ENCODE data around the gene MPL. TPM values are rescaled to one million over a fixed set of nuclear protein-coding genes. Genes with fewer than 3 reads are reported as not detected.
A peak's percentile ranks its signal among the peaks of the same experiment; 100 is the strongest.

Gene MPL
- total and polyA plus RNA-seq, 2 of the 13 experiments (the other 11 are each of a cell fraction or from before 2014, with no cell fraction given): not detected

DNA sequence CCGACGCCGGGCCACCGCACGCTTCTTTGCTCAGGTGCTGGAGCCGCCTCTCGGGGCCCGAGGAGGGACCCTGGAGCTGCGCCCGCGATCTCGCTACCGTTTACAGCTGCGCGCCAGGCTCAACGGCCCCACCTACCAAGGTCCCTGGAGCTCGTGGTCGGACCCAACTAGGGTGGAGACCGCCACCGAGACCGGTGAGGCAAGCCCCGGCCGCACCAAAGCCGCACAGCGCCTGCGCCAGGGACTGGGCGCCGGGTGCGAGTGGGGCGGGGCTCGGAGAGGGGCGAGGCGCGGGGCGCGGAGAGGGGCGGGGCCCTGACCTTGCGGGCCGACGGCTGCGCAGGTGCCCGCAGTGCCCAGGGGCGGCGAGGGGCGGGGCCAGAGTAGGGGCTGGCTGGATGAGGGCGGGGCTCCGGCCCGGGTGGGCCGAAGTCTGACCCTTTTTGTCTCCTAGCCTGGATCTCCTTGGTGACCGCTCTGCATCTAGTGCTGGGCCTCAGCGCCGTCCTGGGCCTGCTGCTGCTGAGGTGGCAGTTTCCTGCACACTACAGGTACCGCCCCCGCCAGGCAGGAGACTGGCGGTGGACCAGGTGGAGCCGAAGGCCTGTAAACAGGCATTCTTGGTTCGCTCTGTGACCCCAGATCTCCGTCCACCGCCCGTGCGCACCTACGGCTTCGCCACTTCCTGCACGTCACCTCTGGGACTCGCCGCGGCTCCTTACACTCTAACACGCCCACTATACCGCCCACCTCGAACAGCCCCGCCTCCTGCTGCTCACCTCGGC lies 11.4 kb downstream of the MPL start (continued):
- TF ChIP-seq RORA (CRISPR knock-in tag; IDR thresholded peaks at IDR 0.05) (no peak), ZSCAN30 (CRISPR knock-in tag; IDR thresholded peaks at IDR 0.05) (0 out of 2 replicates have a peak, but pooled peaks have one; percentile 47), IRX3 (CRISPR knock-in tag; IDR thresholded peaks at IDR 0.05; ENCODE audit: borderline replicate concordance, low read depth) (no peak), RBAK (CRISPR knock-in tag; IDR thresholded peaks at IDR 0.05) (no peak), MED1 (CRISPR knock-in tag; IDR thresholded peaks at IDR 0.05) (peak; percentile 21; the same call in 1 of the 2 replicates), ZIK1 (CRISPR knock-in tag; IDR thresholded peaks at IDR 0.05; ENCODE audit: borderline replicate concordance, low read depth) (0 out of 2 replicates have a peak, but pooled peaks have one; percentile 43), ZNF180 (CRISPR knock-in tag; IDR thresholded peaks at IDR 0.05; ENCODE audit: borderline replicate concordance, low read depth) (no peak), GTF2F1 (IDR thresholded peaks at IDR 0.05; ENCODE audit: low read length) (no peak), PLRG1 (conservative IDR thresholded peaks at IDR 0.05) (no peak), CCDC6 (CRISPR knock-in tag; IDR thresholded peaks at IDR 0.05) (no peak), ZNF782 (CRISPR knock-in tag; IDR thresholded peaks at IDR 0.05; ENCODE audit: borderline replicate concordance) (no peak; the same call in 1 of the 2 replicates), ZNF292 (CRISPR knock-in tag; IDR thresholded peaks at IDR 0.05; ENCODE audit: borderline replicate concordance, low read depth) (no peak), TARDBP (CRISPR knock-in tag; IDR thresholded peaks at IDR 0.05) (peak; percentile 48; the same call in 1 of the 2 replicates), ZNF530 (CRISPR knock-in tag; IDR thresholded peaks at IDR 0.05; ENCODE audit: low read depth) (no peak), IKZF1 (IDR thresholded peaks at IDR 0.05) (no peak), ZNF121 (CRISPR knock-in tag; IDR thresholded peaks at IDR 0.05) (peak; percentile 97), LRRFIP1 (CRISPR knock-in tag; conservative IDR thresholded peaks at IDR 0.05) (no peak)
- TF ChIP-seq, protein P1, sequence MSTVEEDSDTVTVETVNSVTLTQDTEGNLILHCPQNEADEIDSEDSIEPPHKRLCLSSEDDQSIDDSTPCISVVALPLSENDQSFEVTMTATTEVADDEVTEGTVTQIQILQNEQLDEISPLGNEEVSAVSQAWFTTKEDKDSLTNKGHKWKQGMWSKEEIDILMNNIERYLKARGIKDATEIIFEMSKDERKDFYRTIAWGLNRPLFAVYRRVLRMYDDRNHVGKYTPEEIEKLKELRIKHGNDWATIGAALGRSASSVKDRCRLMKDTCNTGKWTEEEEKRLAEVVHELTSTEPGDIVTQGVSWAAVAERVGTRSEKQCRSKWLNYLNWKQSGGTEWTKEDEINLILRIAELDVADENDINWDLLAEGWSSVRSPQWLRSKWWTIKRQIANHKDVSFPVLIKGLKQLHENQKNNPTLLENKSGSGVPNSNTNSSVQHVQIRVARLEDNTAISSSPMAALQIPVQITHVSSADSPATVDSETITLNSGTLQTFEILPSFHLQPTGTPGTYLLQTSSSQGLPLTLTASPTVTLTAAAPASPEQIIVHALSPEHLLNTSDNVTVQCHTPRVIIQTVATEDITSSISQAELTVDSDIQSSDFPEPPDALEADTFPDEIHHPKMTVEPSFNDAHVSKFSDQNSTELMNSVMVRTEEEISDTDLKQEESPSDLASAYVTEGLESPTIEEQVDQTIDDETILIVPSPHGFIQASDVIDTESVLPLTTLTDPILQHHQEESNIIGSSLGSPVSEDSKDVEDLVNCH (CRISPR knock-in tag; IDR thresholded peaks at IDR 0.05): 0 out of 2 replicates have a peak, but pooled peaks have one; percentile 66
- TF ChIP-seq, protein P2, sequence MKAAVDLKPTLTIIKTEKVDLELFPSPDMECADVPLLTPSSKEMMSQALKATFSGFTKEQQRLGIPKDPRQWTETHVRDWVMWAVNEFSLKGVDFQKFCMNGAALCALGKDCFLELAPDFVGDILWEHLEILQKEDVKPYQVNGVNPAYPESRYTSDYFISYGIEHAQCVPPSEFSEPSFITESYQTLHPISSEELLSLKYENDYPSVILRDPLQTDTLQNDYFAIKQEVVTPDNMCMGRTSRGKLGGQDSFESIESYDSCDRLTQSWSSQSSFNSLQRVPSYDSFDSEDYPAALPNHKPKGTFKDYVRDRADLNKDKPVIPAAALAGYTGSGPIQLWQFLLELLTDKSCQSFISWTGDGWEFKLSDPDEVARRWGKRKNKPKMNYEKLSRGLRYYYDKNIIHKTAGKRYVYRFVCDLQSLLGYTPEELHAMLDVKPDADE (CRISPR knock-in tag; IDR thresholded peaks at IDR 0.05): peak; percentile 83; the same call in 1 of the 2 replicates
- TF ChIP-seq, protein P3, sequence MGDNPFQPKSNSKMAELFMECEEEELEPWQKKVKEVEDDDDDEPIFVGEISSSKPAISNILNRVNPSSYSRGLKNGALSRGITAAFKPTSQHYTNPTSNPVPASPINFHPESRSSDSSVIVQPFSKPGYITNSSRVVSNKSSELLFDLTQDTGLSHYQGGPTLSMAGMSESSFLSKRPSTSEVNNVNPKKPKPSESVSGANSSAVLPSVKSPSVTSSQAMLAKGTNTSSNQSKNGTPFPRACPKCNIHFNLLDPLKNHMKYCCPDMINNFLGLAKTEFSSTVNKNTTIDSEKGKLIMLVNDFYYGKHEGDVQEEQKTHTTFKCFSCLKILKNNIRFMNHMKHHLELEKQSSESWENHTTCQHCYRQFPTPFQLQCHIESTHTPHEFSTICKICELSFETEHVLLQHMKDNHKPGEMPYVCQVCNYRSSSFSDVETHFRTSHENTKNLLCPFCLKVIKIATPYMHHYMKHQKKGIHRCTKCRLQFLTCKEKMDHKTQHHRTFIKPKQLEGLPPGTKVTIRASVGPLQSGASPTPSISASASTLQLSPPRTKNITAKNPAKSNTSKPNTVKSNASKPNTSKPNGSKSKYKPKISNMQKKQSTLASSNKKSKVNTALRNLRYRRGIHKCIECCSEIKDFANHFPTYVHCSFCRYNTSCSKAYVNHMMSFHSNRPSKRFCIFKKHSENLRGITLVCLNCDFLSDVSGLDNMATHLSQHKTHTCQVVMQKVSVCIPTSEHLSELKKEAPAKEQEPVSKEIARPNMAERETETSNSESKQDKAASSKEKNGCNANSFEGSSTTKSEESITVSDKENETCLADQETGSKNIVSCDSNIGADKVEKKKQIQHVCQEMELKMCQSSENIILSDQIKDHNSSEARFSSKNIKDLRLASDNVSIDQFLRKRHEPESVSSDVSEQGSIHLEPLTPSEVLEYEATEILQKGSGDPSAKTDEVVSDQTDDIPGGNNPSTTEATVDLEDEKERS (CRISPR knock-in tag; IDR thresholded peaks at IDR 0.05): no peak

Measured in HepG2 (cell line).